ENCODE measurements around the gene INF2.

- TF ChIP-seq CTCF (IDR thresholded peaks at IDR 0.05; ENCODE audit: insufficient read depth, low read depth, low read length) (peak; percentile 84), EZH2 (IDR thresholded peaks at IDR 0.05; ENCODE audit: insufficient read depth, low read length) (no peak)
Measured at GRCh38 chr14:104708606-104709268, 19.3 kb downstream of the INF2 start.
